Ovary (tissue), 9 donors: Measurements from ENCODE around the gene OR52E2. TPM values are rescaled to one million over a fixed set of nuclear protein-coding genes. Genes with fewer than 3 reads are reported as not detected.

Source experiments
- DNase-seq, 5 donors: peaks; one replicate each; pipeline ENCODE4 v3.0.0-alpha.2; 2019 to 2020
- H3K27ac ChIP-seq, 2 donors: fragments of 200-600 bp; one replicate each; pipeline versions ENCODE4 v1.5.1 to v1.8.0; 2019 to 2022
- H3K27me3 ChIP-seq: fragments of 200-600 bp; one replicate; pipeline ENCODE4 v1.8.0; 2022
- H3K36me3 ChIP-seq: fragments of 200-600 bp; sonication (generic); one replicate; pipeline ENCODE4 v1.5.1; 2019
- H3K4me1 ChIP-seq: one replicate; pipeline ENCODE4 v1.8.1; 2013; ENCODE audit warnings: mild to moderate bottlenecking, moderate library complexity; ENCODE audit not compliant: insufficient read depth
- H3K4me3 ChIP-seq: fragments of 200-600 bp; sonication (generic); one replicate; pipeline ENCODE4 v1.5.1; 2017
- H3K9me3 ChIP-seq, 2 donors: fragments of 200-600 bp in 1 of 2; sonication (generic) in 1 of 2; one replicate each; pipeline versions ENCODE4 v1.5.1 to v1.8.1; 2013 to 2019; ENCODE audit warnings: mild to moderate bottlenecking in 1 of 2, moderate library complexity in 1 of 2
- CTCF ChIP-seq, 3 donors: fragments of 450-650 bp in 2 of 3; fragments of 200-600 bp in 1 of 3; IDR thresholded peaks; one replicate each; pipeline versions ENCODE4 v1.5.1 to v1.8.0; 2016 to 2022; ENCODE audit warnings: antibody characterized with exemption in 3 of 3, mild to moderate bottlenecking in 1 of 3
- EP300 ChIP-seq: sonication (generic); formaldehyde crosslinking; IDR thresholded peaks from one replicate; pipeline ENCODE4 v1.6.1; 2017; ENCODE audit warnings: antibody characterized with exemption
- POLR2A ChIP-seq: fragments of 450-650 bp; IDR thresholded peaks from one replicate; pipeline ENCODE4 v1.6.1; 2017; ENCODE audit warnings: antibody characterized with exemption, mild to moderate bottlenecking, moderate library complexity
- WGBS, 3 donors: extraction: QIAGEN DNeasy Blood & Tissue Kit in 1 of 3; methylation state at CpG; one replicate each; pipeline versions ENCODE4 v1.1.5 to v1.1.7; 2013 to 2017; 5-methylcytosine and 5-hydroxymethylcytosine counted together
- intact Hi-C, 4 donors: fragments of 100-400 bp; cut with DNase I; formaldehyde crosslinking; loops; one replicate each; pipeline versions ENCODE4 v1.11.0 to v1.15.1; 2022 to 2023
- polyA plus RNA-seq, 2 donors: library from polyadenylated mRNA; stranded (reverse); fragments of 200-250 nt in 1 of 2; fragments of 350-450 nt in 1 of 2; fragmentation: Illumina TruSeq in 1 of 2; extraction: RNeasy Lipid Tissue Mini Kit (QIAGEN cat#74804) in 1 of 2; gene quantifications; one replicate each; pipeline ENCODE4 v1.2.3, GENCODE V29; 2013 to 2014
- total RNA-seq, 7 donors: library from RNA; depleted of rRNA in 2 of 7; stranded (reverse); fragments of >200 nt in 2 of 7; fragmentation: NEBNext Ultra II Directional in 3 of 7; extraction: Animal tissue kit (Norgen Biotek cat#: 25700) in 3 of 7; gene quantifications; one replicate each; pipeline versions ENCODE4 v1.1.0 to v1.2.4, GENCODE V29; 2016 to 2023
- donor health status: DM: no; HTN: no; CAD: no; lungs with moderate emphysema.
- donor health status: DM: no; HTN: no; CAD: no.
- donor health status: Bipolar disorder and iron deficiency.
- donor health status: DM: yes; HTN: yes; CAD: no.
- donor health status: DM: no; HTN: no; CAD: no.
- donor health status: DM: yes; HTN: yes; CAD: no.

Gene OR52E2
- total and polyA plus RNA-seq, 9 donors: not detected

DNA sequence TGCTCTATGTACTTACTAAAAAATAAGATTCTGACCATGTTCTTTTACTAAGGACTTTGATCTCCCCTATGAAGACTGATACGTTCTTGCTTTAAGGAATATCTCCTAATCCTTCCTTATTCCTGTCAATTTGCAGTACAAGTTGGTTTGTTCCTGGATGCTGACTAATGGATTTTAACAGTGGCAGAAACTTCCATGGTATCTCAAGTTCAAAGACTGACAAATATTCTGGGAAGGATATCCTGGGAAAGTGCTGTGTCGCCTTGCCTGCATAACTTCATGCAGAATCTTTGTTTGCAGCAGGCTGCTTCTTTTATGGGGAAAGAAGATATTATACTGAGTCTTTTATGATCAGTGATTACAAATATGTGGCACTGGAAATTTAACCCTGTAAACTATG is 21.5 kb downstream of the OR52E2 start:
- WGBS, 3 donors: 46 to 52% (median 49%) methylated on average over 2 of the region's 2 CpGs
- no peak for DNase-seq
- TF ChIP-seq CTCF (IDR thresholded peaks at IDR 0.05) (no peak), POLR2A (no peak), EP300 (no peak)
- no peaks in the 10 kb centered on the region for H3K36me3 ChIP-seq
- H3K27me3 ChIP-seq: no peaks in the 10 kb centered on the region
- no peak overlapping the region for H3K27ac ChIP-seq
- no peak overlapping the region for H3K4me3 ChIP-seq
- no peaks in the 10 kb centered on the region for H3K4me1 ChIP-seq
- no peaks in the 10 kb centered on the region for H3K9me3 ChIP-seq
- intact Hi-C loops: no loop called here

- 69 to 81% (median 81%) methylated on average over 2 of the region's 2 CpGs for WGBS, 3 donors
These were observed 22.8 kb downstream of the OR52E2 start for GRCh38 chr11:5036669-5037068.

DNA sequence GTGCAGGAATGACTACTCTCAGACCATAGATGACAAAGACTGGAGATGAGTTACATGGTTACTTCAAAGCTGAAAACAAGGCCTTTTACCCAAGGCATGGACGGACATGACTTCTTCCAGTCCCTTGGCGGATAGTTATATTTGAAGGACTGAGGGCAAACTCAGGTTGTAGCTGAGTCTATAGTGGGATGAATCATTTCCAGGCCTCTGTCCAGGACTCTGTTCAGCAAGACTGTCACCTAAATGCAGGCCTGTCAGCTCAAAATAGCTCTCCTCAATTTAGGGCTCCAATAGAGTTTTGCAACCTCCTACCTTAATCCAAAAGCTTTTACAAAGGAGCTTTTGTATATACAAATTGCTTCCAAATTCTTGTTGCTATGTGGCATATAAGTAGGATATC is 37.4 kb downstream of the OR52E2 start:
- no peaks in the 10 kb centered on the region for H3K36me3 ChIP-seq
- intact Hi-C loops: no loop called here
- TF ChIP-seq CTCF (IDR thresholded peaks at IDR 0.05) (no peak), POLR2A (no peak), EP300 (no peak)
- H3K9me3 ChIP-seq: peaks cover 0 to 4% of the 10 kb centered on the region in 2 donors
- no peaks in the 10 kb centered on the region for H3K27me3 ChIP-seq
- H3K4me1 ChIP-seq: no peaks in the 10 kb centered on the region
- DNase-seq: no peak
- no peak overlapping the region for H3K4me3 ChIP-seq
- 83 to 100% (median 89%) methylated on average over 2 of the region's 2 CpGs for WGBS, 3 donors
- no peak overlapping the region for H3K27ac ChIP-seq

More at GRCh38 chr11:5036669-5037068, 22.8 kb downstream of the OR52E2 start:
- no peak for DNase-seq
- H3K4me3 ChIP-seq: no peak overlapping the region
- TF ChIP-seq POLR2A (no peak), CTCF (IDR thresholded peaks at IDR 0.05) (no peak), EP300 (no peak)
- no peaks in the 10 kb centered on the region for H3K27me3 ChIP-seq
- H3K9me3 ChIP-seq: no peaks in the 10 kb centered on the region
- no peaks in the 10 kb centered on the region for H3K4me1 ChIP-seq
- no peaks in the 10 kb centered on the region for H3K36me3 ChIP-seq
- H3K27ac ChIP-seq: no peak overlapping the region
- intact Hi-C loops: no loop called here

DNA sequence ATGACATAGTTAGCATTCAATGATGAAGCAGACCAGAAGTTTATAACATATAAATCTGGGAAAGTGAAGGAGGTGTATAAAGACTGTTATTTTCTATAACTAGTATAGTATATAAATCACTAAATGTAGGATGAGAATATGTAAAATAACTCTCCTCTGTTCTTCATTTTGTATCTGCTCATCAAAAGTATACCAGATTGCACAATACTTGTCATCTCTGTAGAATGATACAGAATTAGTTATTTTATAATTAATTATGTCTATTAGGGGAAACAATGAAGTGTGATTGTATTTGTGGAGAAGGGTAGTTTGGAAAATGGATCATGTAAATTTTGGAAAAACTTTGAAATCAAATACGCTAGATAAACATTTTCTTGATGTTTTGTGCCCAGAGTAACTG is 46.4 kb downstream of the OR52E2 start:
- Histone ChIP-seq H3K4me1 (no peaks in the 10 kb centered on the region), H3K27me3 (no peaks in the 10 kb centered on the region), H3K4me3 (no peak overlapping the region), H3K36me3 (no peaks in the 10 kb centered on the region), H3K27ac (no peak overlapping the region), H3K9me3 (no peaks in the 10 kb centered on the region)
- TF ChIP-seq EP300 (no peak), CTCF (IDR thresholded peaks at IDR 0.05) (no peak)
- intact Hi-C loops: no loop called here
- 76 to 91% (median 86%) methylated on average over 1 of the region's 1 CpG for WGBS, 3 donors
- no peak for DNase-seq

- Histone ChIP-seq H3K4me3 (no peak overlapping the region), H3K4me1 (no peaks in the 10 kb centered on the region), H3K27me3 (no peaks in the 10 kb centered on the region), H3K9me3 (no peaks in the 10 kb centered on the region), H3K27ac (no peak overlapping the region), H3K36me3 (no peaks in the 10 kb centered on the region)
- TF ChIP-seq CTCF (IDR thresholded peaks at IDR 0.05) (no peak), POLR2A (no peak), EP300 (no peak)
- intact Hi-C loops: no loop called here
- WGBS, 3 donors: 72 to 80% (median 75%) methylated on average over 8 of the region's 8 CpGs
- no peak for DNase-seq
These were observed 48.2 kb downstream of the OR52E2 start for GRCh38 chr11:5011254-5011653.
